22Rv1 (cell line): ENCODE data around the gene CNR2.

Experiments used
- H3K27ac ChIP-seq: fragments of 450-650 bp; 2 replicates; pipeline ENCODE4 v1.5.1; 2017
- CTCF ChIP-seq: fragments of 450-650 bp; IDR thresholded peaks from 2 replicates; pipeline ENCODE4 v1.5.1; 2017; ENCODE audit warnings: mild to moderate bottlenecking
- ZFX ChIP-seq: fragments of 450-650 bp; IDR thresholded peaks from 2 replicates; pipeline ENCODE4 v1.6.1; 2017; ENCODE audit warnings: antibody characterized with exemption, borderline replicate concordance

The CNR2 gene

GRCh38 chr1:23947366-23947765 is 34.2 kb upstream of the CNR2 start:
- TF ChIP-seq CTCF (no peak), ZFX (no peak)
- no peak overlapping the region for H3K27ac ChIP-seq

- no peak for TF ChIP-seq CTCF
- TF ChIP-seq ZFX: no peak
- no peak overlapping the region for H3K27ac ChIP-seq
These were observed 23.5 kb upstream of the CNR2 start for GRCh38 chr1:23936481-23937176.

- H3K27ac ChIP-seq: no peak overlapping the region
- TF ChIP-seq CTCF (no peak), ZFX (no peak)
These were observed 18.3 kb upstream of the CNR2 start for GRCh38 chr1:23931491-23931880.

- TF ChIP-seq CTCF (no peak), ZFX (no peak)
- H3K27ac ChIP-seq: no peak overlapping the region
These were observed 17.8 kb upstream of the CNR2 start for GRCh38 chr1:23930861-23931490.

- TF ChIP-seq CTCF (no peak), ZFX (no peak)
- H3K27ac ChIP-seq: no peak overlapping the region
These were observed 17.1 kb upstream of the CNR2 start for GRCh38 chr1:23930270-23930669.

- H3K27ac ChIP-seq: no peak overlapping the region
- TF ChIP-seq ZFX (no peak), CTCF (no peak)
These were observed 15.6 kb upstream of the CNR2 start for GRCh38 chr1:23928789-23929188.

- H3K27ac ChIP-seq: no peak overlapping the region
- no peak for TF ChIP-seq CTCF
- no peak for TF ChIP-seq ZFX
These were observed 13.9 kb upstream of the CNR2 start for GRCh38 chr1:23927097-23927496.
